A549 (cell line): Measurements from ENCODE around the gene CCDC106. TPM values are rescaled to one million over a fixed set of nuclear protein-coding genes. Genes with fewer than 3 reads are reported as not detected.

Source experiments
- ATAC-seq, 2 experiments: fragments of 200-7000 bp in 1 of 2; fragments of >200 bp in 1 of 2; cut with Nextera tagmentation in 1 of 2; cut with Tn5 transposase in 1 of 2; 3 replicates each; pipeline versions ENCODE4 v1.8.0 to v1.9.1; 2018 to 2020; ENCODE audit warnings: mild to moderate bottlenecking in 1 of 2, moderate library complexity in 1 of 2
- CTCF ChIA-PET: fragments of 300-600 bp; sonication (Branson Sonifier 250); formaldehyde crosslinking; extraction: SDS; loops from one replicate; lab custom pipeline; 2021; ENCODE audit warnings: antibody characterized with exemption, inconsistent platforms; lab: Yijun Ruan, JAX
- POLR2A ChIA-PET: fragments of 350-600 bp; formaldehyde crosslinking; extraction: SDS; loops from one replicate; lab custom pipeline; 2021; ENCODE audit warnings: antibody characterized with exemption, inconsistent platforms; lab: Yijun Ruan, JAX
- DNase-seq, 2 experiments: peaks; one replicate each; pipeline versions ENCODE4 v3.0.0 to v3.0.0-alpha.2; 2011 to 2016; ENCODE audit warnings: low read depth in 1 of 2, low spot score in 1 of 2
- FAIRE-seq: peaks from 2 replicates; lab custom pipeline; 2011; peaks lifted over from hg19 to GRCh38; lab: Jason Lieb, UNC
- H3K27ac ChIP-seq, 2 experiments: fragments of >200 bp; sonication (Bioruptor Twin); formaldehyde crosslinking; 3 replicates each; pipeline ENCODE4 v1.5.1; 2016 to 2017
- H3K4me1 ChIP-seq: fragments of >200 bp; sonication (Bioruptor Twin); formaldehyde crosslinking; 3 replicates; pipeline ENCODE4 v1.6.1; 2016
- H3K4me2 ChIP-seq: fragments of >200 bp; sonication (Bioruptor Twin); formaldehyde crosslinking; 3 replicates; pipeline ENCODE4 v1.6.1; 2016
- H3K4me3 ChIP-seq: fragments of >200 bp; sonication (Bioruptor Twin); formaldehyde crosslinking; 3 replicates; pipeline ENCODE4 v1.5.1; 2016
- H3K9me3 ChIP-seq: fragments of >200 bp; sonication (Bioruptor Twin); formaldehyde crosslinking; 3 replicates; pipeline ENCODE4 v1.6.1; 2016
- BCL3 ChIP-seq: fragments of >200 bp; sonication (Bioruptor Twin); formaldehyde crosslinking; IDR thresholded peaks from 3 replicates; pipeline ENCODE4 v1.6.1; 2016
- BHLHE40 ChIP-seq: IDR thresholded peaks from 2 replicates; pipeline ENCODE4 v1.6.1; 2012; ENCODE audit warnings: low read depth, low read length, inconsistent platforms
- CEBPB ChIP-seq, 2 experiments: fragments of >200 bp in 1 of 2; sonication (Bioruptor Twin) in 1 of 2; formaldehyde crosslinking in 1 of 2; IDR thresholded peaks; 2 replicates each; pipeline ENCODE4 v1.6.1; 2012 to 2016
- CHD2 ChIP-seq: fragments of 150-350 bp; IDR thresholded peaks from 2 replicates; pipeline ENCODE4 v1.6.1; 2014; ENCODE audit warnings: low read length; ENCODE audit not compliant: partially characterized antibody
- CHD4 ChIP-seq: fragments of 200-600 bp; sonication (generic); IDR thresholded peaks from 2 replicates; pipeline ENCODE4 v1.6.1; 2016; ENCODE audit warnings: antibody characterized with exemption, mild to moderate bottlenecking, borderline replicate concordance
- EHF ChIP-seq: fragments of 250-450 bp; sonication (Bioruptor Pico); IDR thresholded peaks from 2 replicates; pipeline ENCODE4 v1.5.0; 2020; ENCODE audit warnings: mild to moderate bottlenecking
- EP300 ChIP-seq, 2 experiments: fragments of >200 bp; sonication (Bioruptor Twin); formaldehyde crosslinking; IDR thresholded peaks; 2 replicates in 1 of 2; 3 replicates in 1 of 2; pipeline ENCODE4 v1.6.1; 2016 to 2017
- ESRRA ChIP-seq: fragments of 150-350 bp; IDR thresholded peaks from 2 replicates; pipeline ENCODE4 v1.6.1; 2014; ENCODE audit warnings: mild to moderate bottlenecking, low read length, borderline replicate concordance
- FOSB ChIP-seq: fragments of 250-450 bp; sonication (Bioruptor Pico); IDR thresholded peaks from 2 replicates; pipeline ENCODE4 v1.5.0; 2020; ENCODE audit warnings: mild to moderate bottlenecking, moderate library complexity
- GATA3 ChIP-seq: IDR thresholded peaks from 2 replicates; pipeline ENCODE4 v1.6.1; 2012; ENCODE audit warnings: borderline replicate concordance
- HES2 ChIP-seq: fragments of >200 bp; sonication (Bioruptor Twin); formaldehyde crosslinking; IDR thresholded peaks from 2 replicates; pipeline ENCODE4 v1.6.1; 2016
- HOXA7 ChIP-seq: fragments of 250-450 bp; sonication (Bioruptor Pico); IDR thresholded peaks from 2 replicates; pipeline ENCODE4 v1.5.0; 2020; ENCODE audit warnings: mild to moderate bottlenecking, moderate library complexity
- HOXB5 ChIP-seq: fragments of 250-450 bp; sonication (Bioruptor Pico); IDR thresholded peaks from 2 replicates; pipeline ENCODE4 v1.5.0; 2020; ENCODE audit warnings: mild to moderate bottlenecking, moderate library complexity
- JUN ChIP-seq, 2 experiments: fragments of >200 bp; sonication (Bioruptor Twin); formaldehyde crosslinking; IDR thresholded peaks; 2 replicates in 1 of 2; 3 replicates in 1 of 2; pipeline ENCODE4 v1.6.1; 2016 to 2017
- JUNB ChIP-seq: fragments of >200 bp; sonication (Bioruptor Twin); formaldehyde crosslinking; IDR thresholded peaks from 2 replicates; pipeline ENCODE4 v1.6.1; 2016
- MAFK ChIP-seq: fragments of 450-650 bp; IDR thresholded peaks from 2 replicates; pipeline ENCODE4 v1.6.1; 2014; ENCODE audit not compliant: partially characterized antibody
- MAX ChIP-seq: IDR thresholded peaks from 2 replicates; pipeline ENCODE4 v1.6.1; 2012
- MAZ ChIP-seq: fragments of 150-350 bp; IDR thresholded peaks from 2 replicates; pipeline ENCODE4 v1.6.1; 2014; ENCODE audit warnings: antibody characterized with exemption, low read depth, low read length, borderline replicate concordance
- NFE2L2 ChIP-seq: fragments of 150-350 bp; conservative IDR thresholded peaks from 2 replicates; pipeline ENCODE4 v1.6.1; 2014; ENCODE audit warnings: low read length
- NPAS2 ChIP-seq: fragments of 250-450 bp; sonication (Bioruptor Pico); IDR thresholded peaks from 2 replicates; pipeline ENCODE4 v1.8.0; 2022; ENCODE audit warnings: mild to moderate bottlenecking, moderate library complexity, borderline replicate concordance
- NR3C1 ChIP-seq: fragments of >200 bp; sonication (Bioruptor Twin); formaldehyde crosslinking; IDR thresholded peaks from 3 replicates; pipeline ENCODE4 v1.6.1; 2017
- PHF8 ChIP-seq: fragments of 200-600 bp; sonication (generic); IDR thresholded peaks from 2 replicates; pipeline ENCODE4 v1.6.1; 2016; ENCODE audit warnings: low read depth, mild to moderate bottlenecking, antibody characterized with exemption, moderate library complexity, borderline replicate concordance
- POLR2A ChIP-seq: IDR thresholded peaks from 2 replicates; pipeline ENCODE4 v1.6.1; 2012; ENCODE audit warnings: mild to moderate bottlenecking, low read length
- POLR2AphosphoS2 ChIP-seq: conservative IDR thresholded peaks from 2 replicates; pipeline ENCODE4 v1.6.1; 2012; ENCODE audit warnings: low read length, improper control_type of control experiment, inconsistent platforms
- RARB ChIP-seq: fragments of 250-450 bp; sonication (Bioruptor Pico); IDR thresholded peaks from 2 replicates; pipeline ENCODE4 v1.8.0; 2021; ENCODE audit warnings: mild to moderate bottlenecking, moderate library complexity
- REST ChIP-seq: fragments of 200-600 bp; sonication (generic); IDR thresholded peaks from 2 replicates; pipeline ENCODE4 v1.6.1; 2016; ENCODE audit warnings: antibody characterized with exemption, mild to moderate bottlenecking, moderate library complexity
- RNF2 ChIP-seq: fragments of 200-600 bp; sonication (generic); IDR thresholded peaks from 2 replicates; pipeline ENCODE4 v1.6.1; 2016; ENCODE audit warnings: low read depth, mild to moderate bottlenecking, antibody characterized with exemption, moderate library complexity, borderline replicate concordance
- SMC3 ChIP-seq: fragments of >200 bp; sonication (Bioruptor Twin); formaldehyde crosslinking; IDR thresholded peaks from 3 replicates; pipeline ENCODE4 v1.6.1; 2018; ENCODE audit warnings: inconsistent platforms
- SREBF2 ChIP-seq: fragments of 450-650 bp; IDR thresholded peaks from 2 replicates; pipeline ENCODE4 v1.6.1; 2014; ENCODE audit warnings: mild to moderate bottlenecking, moderate library complexity
- TP53 ChIP-seq: fragments of 250-450 bp; sonication (Bioruptor Pico); IDR thresholded peaks from 2 replicates; pipeline ENCODE4 v1.5.0; 2021; ENCODE audit warnings: mild to moderate bottlenecking, moderate library complexity
- ZC3H11A ChIP-seq: fragments of 450-650 bp; IDR thresholded peaks from 2 replicates; pipeline ENCODE4 v1.6.1; 2014; ENCODE audit warnings: antibody characterized with exemption, mild to moderate bottlenecking
- ZFP36 ChIP-seq: fragments of 450-650 bp; IDR thresholded peaks from 2 replicates; pipeline ENCODE4 v1.6.1; 2014; ENCODE audit warnings: borderline replicate concordance; ENCODE audit not compliant: partially characterized antibody
- WGBS: methylation state at CpG from one replicate; pipeline ENCODE4 v1.1.6; 2017; ENCODE audit errors: missing lambda C conversion rate; 5-methylcytosine and 5-hydroxymethylcytosine counted together
- polyA plus RNA-seq, 4 experiments: library from polyadenylated mRNA; depleted of rRNA in 3 of 4; stranded (reverse); fragments of >200 nt; fragmentation: RNase III in 1 of 4; extraction: RNeasy Plus Mini Kit Qiagen cat#74134 plus additional on column Dnase treatment in 1 of 4; gene quantifications; 2 replicates in 3 of 4; 3 replicates in 1 of 4; pipeline ENCODE4 v1.2.3, GENCODE V29; 2011 to 2017

CCDC106 gene
- polyA plus RNA-seq, 2 of the 4 experiments (the other 2 are of a cell fraction): 5.2 to 17.6 TPM

GRCh38 chr19:55659822-55660221, 11.8 kb downstream of the CCDC106 start:
- Histone ChIP-seq H3K9me3 (no peaks in the 10 kb centered on the region), H3K27ac (0 out of 6 replicates have a peak overlapping the region, but pooled peaks of 1 of the 2 experiments have one; percentile 6), H3K4me1 (peaks cover 40% of the 10 kb centered on the region), H3K4me3 (no peak overlapping the region), H3K4me2 (no peak overlapping the region)
- ChIA-PET POLR2A (no interaction called here), CTCF (interaction anchor here (1.6 to 2.4 kb wide), 2 partner anchors 12 to 28 kb away, joined by 8 to 21 read pairs; no protein-coding TSS in a partner anchor)
- DNase-seq (no peak), FAIRE-seq (no peak), ATAC-seq (no peak)
- 90% methylated on average over 9 of the region's 9 CpGs for WGBS
- TF ChIP-seq HES2 (no peak), CHD4 (no peak), ESRRA (no peak), CHD2 (no peak), TP53 (CRISPR knock-in tag) (no peak), RARB (CRISPR knock-in tag) (no peak), HOXA7 (CRISPR knock-in tag) (no peak), POLR2AphosphoS2 (no peak), POLR2A (no peak), FOSB (CRISPR knock-in tag) (no peak), MAFK (no peak), RNF2 (no peak)

GRCh38 chr19:55660404-55660803, 12.4 kb downstream of the CCDC106 start:
- no peaks in the 10 kb centered on the region for H3K9me3 ChIP-seq
- H3K4me1 ChIP-seq: peaks cover 40% of the 10 kb centered on the region
- H3K4me2 ChIP-seq: no peak overlapping the region
- no peak overlapping the region for H3K4me3 ChIP-seq
- H3K27ac ChIP-seq: no peak overlapping the region
- no peak for DNase-seq
- TF ChIP-seq FOSB (CRISPR knock-in tag) (no peak), PHF8 (no peak), CEBPB (IDR thresholded peaks at IDR 0.05) (no peak), MAZ (no peak), EP300 (IDR thresholded peaks at IDR 0.05) (no peak), BCL3 (no peak), ZC3H11A (no peak), GATA3 (no peak), SMC3 (no peak), BHLHE40 (no peak), ESRRA (no peak), CHD2 (no peak), SREBF2 (no peak)
- ATAC-seq: no peak
- ChIA-PET CTCF (interaction anchor here (1.6 to 2.4 kb wide), 2 partner anchors 11 to 29 kb away, joined by 8 to 21 read pairs; no protein-coding TSS in a partner anchor), POLR2A (no interaction called here)
- 96% methylated on average over 12 of the region's 12 CpGs for WGBS
- FAIRE-seq: no peak

GRCh38 chr19:55660991-55661390, 13.0 kb downstream of the CCDC106 start:
- Histone ChIP-seq H3K9me3 (no peaks in the 10 kb centered on the region), H3K27ac (no peak overlapping the region), H3K4me1 (peaks cover 40% of the 10 kb centered on the region), H3K4me3 (no peak overlapping the region), H3K4me2 (no peak overlapping the region)
- ChIA-PET POLR2A (no interaction called here), CTCF (interaction anchor here (1.6 kb wide), 1 partner anchor 30 kb away, joined by 8 read pairs; no protein-coding TSS in a partner anchor)
- DNase-seq (no peak), FAIRE-seq (no peak), ATAC-seq (no peak)
- TF ChIP-seq NPAS2 (CRISPR knock-in tag): no peak
- no peak for TF ChIP-seq REST
- no peak for TF ChIP-seq MAX
- TF ChIP-seq EHF (CRISPR knock-in tag): no peak
- no peak for TF ChIP-seq HOXA7 (CRISPR knock-in tag)
- TF ChIP-seq NFE2L2: no peak
- no peak for TF ChIP-seq CHD2
- TF ChIP-seq ZFP36: no peak
- no peak for TF ChIP-seq HES2
- TF ChIP-seq HOXB5 (CRISPR knock-in tag): no peak
- no peak for TF ChIP-seq MAFK
- no peak for TF ChIP-seq JUNB
- no peak for TF ChIP-seq RNF2
- no peak for TF ChIP-seq JUN (IDR thresholded peaks at IDR 0.05)
- no peak for TF ChIP-seq NR3C1
- 83% methylated on average over 14 of the region's 16 CpGs for WGBS
